DMS153 treated with DMSO at 0.1 percent for 48 hours (cell line): ENCODE data around the gene TRIM44.
"Not testable (repeated sequence)": the region's sequence is repeated elsewhere in the genome, so short reads cannot be mapped to it uniquely, and the experiment has no call there.

Experiments used
- DNase-seq: peaks from one replicate; lab custom pipeline; 2025; ENCODE audit not compliant: unreplicated experiment; lab: John Stamatoyannopoulos, UW

Gene TRIM44

GRCh38 chr11:35810045-35810645, 147.6 kb downstream of the TRIM44 start:
- DNase-seq: no peak

DNA sequence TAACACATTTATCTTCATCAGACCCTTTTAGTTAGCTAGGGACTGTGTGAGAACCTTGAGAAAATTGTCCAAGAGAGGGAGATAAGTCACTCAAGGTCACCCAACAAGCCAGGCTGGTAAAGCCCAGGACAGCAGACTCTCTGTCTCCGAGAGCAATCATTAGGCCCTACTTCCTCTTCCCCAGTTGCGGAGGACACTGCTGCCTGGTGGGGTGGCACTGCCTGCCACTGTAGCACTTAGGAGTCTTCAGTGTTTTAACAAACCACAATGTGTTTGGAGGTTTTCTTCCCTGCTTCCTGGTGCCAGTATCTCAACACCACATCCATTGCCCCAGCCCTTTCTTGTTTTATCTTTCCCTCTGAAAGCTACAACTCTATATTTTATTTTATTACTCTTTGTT, 149.2 kb downstream of the TRIM44 start:
- DNase-seq: peak; percentile 31

DNA sequence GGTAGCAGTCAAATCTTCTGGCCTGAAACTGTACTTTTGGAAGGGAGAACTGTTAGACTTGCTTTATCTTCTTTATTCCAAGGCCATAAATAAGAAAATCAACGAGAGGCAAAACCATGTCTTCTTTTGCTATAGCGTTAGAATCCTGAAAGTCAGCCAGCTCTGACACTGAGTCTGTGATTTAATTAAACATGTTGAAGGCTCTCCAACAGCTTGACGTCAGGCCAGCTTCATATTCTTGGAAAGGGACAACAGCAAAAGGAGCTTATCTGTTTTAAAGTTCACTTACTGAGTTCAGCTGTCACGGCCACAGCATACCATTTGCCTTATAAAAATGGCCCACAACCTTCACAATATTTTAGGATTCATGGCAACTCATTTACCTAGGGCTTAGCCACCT, 150.3 kb downstream of the TRIM44 start:
- no peak for DNase-seq

- DNase-seq: no peak
Observed at GRCh38 chr11:35814081-35814695, 151.6 kb downstream of the TRIM44 start.

- DNase-seq: no peak
Observed at GRCh38 chr11:35814720-35815305, 152.2 kb downstream of the TRIM44 start.

DNA sequence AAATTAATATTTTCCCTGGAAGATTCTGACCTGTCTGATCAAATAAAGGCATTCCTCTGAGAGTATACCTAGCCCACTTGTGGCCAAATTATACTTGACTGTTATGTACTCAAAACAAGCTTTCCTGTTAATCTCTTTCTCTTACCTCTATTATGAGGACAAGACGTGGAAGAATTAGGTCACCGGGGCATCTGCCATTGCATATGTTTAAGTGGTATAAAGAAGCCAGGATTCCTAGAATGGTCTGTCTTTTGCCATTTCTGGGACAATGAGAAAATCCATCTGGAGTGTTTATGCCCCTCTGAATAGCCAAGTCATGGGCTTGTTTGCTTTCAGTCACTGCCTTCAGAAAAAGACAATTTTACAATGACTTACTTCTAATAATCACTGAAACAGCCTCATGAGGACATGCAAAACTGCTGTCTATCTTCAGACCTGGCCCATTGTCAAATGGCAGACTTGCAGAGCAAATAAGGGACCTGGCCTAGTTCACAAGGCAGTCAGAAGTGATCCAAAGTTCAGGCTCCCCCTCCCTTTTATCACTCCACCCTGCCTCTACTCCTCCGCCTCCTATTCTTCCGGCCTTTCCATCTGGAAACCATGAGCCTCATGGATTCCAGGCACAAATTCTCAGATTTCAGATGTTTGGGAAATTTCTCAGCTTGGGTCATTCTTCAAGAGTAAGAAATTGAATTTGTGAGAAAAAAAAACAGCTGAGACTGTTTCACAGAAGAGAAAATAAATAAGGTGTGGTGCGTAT, 153.2 kb downstream of the TRIM44 start:
- DNase-seq: no peak

- no peak for DNase-seq
Observed at GRCh38 chr11:35820614-35821013, 158.0 kb downstream of the TRIM44 start.

GRCh38 chr11:35822815-35823495, 160.4 kb downstream of the TRIM44 start:
- no peak for DNase-seq

- no peak for DNase-seq
Observed at GRCh38 chr11:35823742-35824298, 161.2 kb downstream of the TRIM44 start.

DNA sequence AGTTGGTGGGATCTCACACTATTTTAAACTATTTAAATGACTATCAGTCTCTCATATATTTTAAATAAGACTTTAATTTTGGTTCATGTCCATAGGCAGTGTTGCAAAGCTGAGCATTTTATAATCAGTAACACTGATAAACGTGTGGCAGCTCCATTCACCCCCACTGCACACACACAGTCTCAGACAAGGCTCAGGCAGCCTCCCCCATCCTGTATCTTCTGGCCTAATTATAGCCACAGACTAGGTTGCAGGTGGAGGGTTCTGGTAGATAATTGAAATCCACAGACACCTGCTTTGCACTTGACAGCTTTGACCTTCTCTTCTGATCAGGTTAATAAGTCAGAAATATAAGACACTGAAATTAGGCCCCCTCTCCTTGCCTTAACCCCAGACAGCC, 162.8 kb downstream of the TRIM44 start:
- DNase-seq: no peak

GRCh38 chr11:35826006-35826405, 163.4 kb downstream of the TRIM44 start:
- no peak for DNase-seq

DNA sequence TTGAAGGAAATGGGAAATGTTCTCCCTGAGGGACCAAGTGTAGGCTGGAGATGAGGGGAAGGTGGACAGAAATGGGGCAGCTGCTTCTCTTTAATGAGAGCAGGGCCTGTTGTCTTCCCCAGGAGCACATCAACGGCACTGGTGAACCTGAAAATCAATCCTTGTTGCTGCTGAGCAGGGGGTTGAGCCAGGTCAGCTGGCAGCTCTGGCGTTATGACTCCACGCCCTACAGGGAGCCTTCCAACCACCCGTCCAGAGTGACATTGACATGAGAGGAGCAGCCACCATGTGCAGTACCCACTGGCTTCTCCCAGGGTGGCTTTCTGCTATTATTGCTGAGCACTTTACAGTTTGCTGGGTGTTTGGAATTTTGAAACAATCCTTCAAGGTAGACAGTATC, 164.4 kb downstream of the TRIM44 start:
- no peak for DNase-seq

DNA sequence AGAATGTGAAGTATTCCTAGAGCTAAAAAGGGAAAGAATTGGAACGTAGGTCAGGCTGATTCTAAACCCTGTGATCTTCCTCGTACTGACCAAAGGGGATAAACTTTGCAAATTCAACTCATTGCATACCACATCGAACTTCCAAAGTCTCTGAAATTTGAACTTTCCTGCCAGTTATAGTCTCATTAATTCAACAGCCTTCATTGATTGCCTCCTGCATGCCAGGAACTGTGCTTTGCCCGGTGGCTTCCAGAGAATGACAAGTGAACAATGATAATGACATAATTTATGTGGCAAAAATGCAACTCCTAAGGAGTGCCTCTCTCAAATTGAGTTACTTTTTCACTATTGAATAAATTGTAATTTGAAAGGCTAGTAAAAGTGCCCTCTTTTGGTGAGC, 173.6 kb downstream of the TRIM44 start:
- DNase-seq: no peak

- DNase-seq: no peak
Observed at GRCh38 chr11:35838071-35838470, 175.5 kb downstream of the TRIM44 start.

- DNase-seq: not testable (repeated sequence)
Observed at GRCh38 chr11:35838697-35839367, 176.3 kb downstream of the TRIM44 start.

- DNase-seq: no peak
Observed at GRCh38 chr11:35839368-35840161, 177.0 kb downstream of the TRIM44 start.

DNA sequence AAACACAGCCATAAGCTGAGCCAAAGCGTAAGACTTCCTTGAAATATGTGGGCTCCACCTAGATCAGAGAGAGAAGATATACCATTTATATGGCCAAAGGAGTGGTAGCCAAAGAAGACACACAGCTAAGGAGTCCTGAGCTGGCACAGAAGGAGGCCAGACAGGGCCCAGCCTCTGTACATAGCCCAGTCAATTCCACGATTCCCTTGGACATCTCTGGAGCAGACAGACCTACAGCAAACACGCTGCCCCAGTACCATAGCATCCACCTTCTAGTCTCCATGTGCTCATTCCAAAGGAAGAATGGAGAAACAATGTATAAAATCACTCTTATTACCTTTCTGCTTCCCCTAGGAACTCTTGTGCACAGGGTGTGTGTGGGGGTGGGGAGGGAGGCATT, 179.2 kb downstream of the TRIM44 start:
- DNase-seq: no peak

GRCh38 chr11:35842958-35843357, 180.4 kb downstream of the TRIM44 start:
- no peak for DNase-seq

DNA sequence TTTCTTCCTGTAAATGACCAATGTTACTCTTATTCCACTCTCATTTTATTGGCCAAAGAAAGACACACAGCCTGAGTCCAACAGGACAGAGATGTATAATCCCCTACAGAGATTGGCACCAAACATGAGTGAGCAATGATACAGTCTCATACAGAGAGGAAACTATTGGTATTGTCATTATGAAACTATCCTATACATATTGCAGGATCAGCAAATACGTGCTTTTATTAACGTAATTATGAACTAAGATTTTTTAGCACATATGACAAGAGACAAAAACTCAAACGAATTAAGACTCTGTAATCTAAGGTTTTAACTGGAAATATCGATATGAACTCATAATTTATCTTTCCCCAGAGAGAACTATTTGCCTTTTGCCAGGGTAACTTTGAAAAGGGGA, 182.0 kb downstream of the TRIM44 start:
- no peak for DNase-seq

- no peak for DNase-seq
Observed at GRCh38 chr11:35845860-35846259, 183.3 kb downstream of the TRIM44 start.
